Glutamatergic neuron (in vitro differentiated cells): Measurements from ENCODE around the gene CCL25. TPM values are rescaled to one million over a fixed set of nuclear protein-coding genes. Genes with fewer than 3 reads are reported as not detected.

Source experiments
- DNase-seq: peaks from one replicate; pipeline ENCODE4 v3.0.0; 2022
- H3K27ac Mint-ChIP-seq: one replicate; pipeline ENCODE4 v1.8.0; 2020; ENCODE audit warnings: mild to moderate bottlenecking, mixed read lengths, inconsistent platforms; ENCODE audit not compliant: unreplicated experiment
- H3K27me3 Mint-ChIP-seq: one replicate; pipeline ENCODE4 v1.8.0; 2020; ENCODE audit warnings: mild to moderate bottlenecking, moderate library complexity, mixed read lengths, inconsistent platforms; ENCODE audit not compliant: unreplicated experiment
- H3K36me3 Mint-ChIP-seq: one replicate; pipeline ENCODE4 v1.8.0; 2020; ENCODE audit warnings: mild to moderate bottlenecking, mixed read lengths, inconsistent platforms; ENCODE audit not compliant: unreplicated experiment
- H3K4me1 Mint-ChIP-seq: one replicate; pipeline ENCODE4 v1.8.0; 2020; ENCODE audit warnings: mild to moderate bottlenecking, low read depth, mixed read lengths, inconsistent platforms; ENCODE audit not compliant: unreplicated experiment
- H3K4me3 Mint-ChIP-seq: one replicate; pipeline ENCODE4 v1.8.0; 2020; ENCODE audit warnings: mild to moderate bottlenecking, mixed read lengths, inconsistent platforms; ENCODE audit not compliant: unreplicated experiment
- H3K9me3 Mint-ChIP-seq: one replicate; pipeline ENCODE4 v1.8.0; 2020; ENCODE audit warnings: mild to moderate bottlenecking, moderate library complexity, mixed read lengths, inconsistent platforms; ENCODE audit not compliant: unreplicated experiment
- total RNA-seq: library from RNA; stranded (reverse); fragmentation: NEBNext Ultra II Directional; extraction: Animal tissue kit (Norgen Biotek cat#: 25700); gene quantifications from one replicate; pipeline ENCODE4 v1.2.1, GENCODE V29; 2021; ENCODE audit not compliant: unreplicated experiment
- TF ChIP-seq, protein P1 (sequence below): fragments of 200-600 bp; sonication (generic); IDR thresholded peaks from one replicate; pipeline ENCODE4 v1.5.0; 2021; ENCODE audit not compliant: partially characterized antibody, unreplicated experiment

The CCL25 gene
- total RNA-seq, 1 donor from 2014 or later: not detected

GRCh38 chr19:8109890-8110662 is 57.5 kb downstream of the CCL25 start:
- H3K27me3 Mint-ChIP-seq: peaks cover 3% of the 10 kb centered on the region
- H3K4me3 Mint-ChIP-seq: no peak overlapping the region
- peaks cover 4% of the 10 kb centered on the region for H3K36me3 Mint-ChIP-seq
- no peaks in the 10 kb centered on the region for H3K4me1 Mint-ChIP-seq
- no peak for DNase-seq
- TF ChIP-seq, protein P1, sequence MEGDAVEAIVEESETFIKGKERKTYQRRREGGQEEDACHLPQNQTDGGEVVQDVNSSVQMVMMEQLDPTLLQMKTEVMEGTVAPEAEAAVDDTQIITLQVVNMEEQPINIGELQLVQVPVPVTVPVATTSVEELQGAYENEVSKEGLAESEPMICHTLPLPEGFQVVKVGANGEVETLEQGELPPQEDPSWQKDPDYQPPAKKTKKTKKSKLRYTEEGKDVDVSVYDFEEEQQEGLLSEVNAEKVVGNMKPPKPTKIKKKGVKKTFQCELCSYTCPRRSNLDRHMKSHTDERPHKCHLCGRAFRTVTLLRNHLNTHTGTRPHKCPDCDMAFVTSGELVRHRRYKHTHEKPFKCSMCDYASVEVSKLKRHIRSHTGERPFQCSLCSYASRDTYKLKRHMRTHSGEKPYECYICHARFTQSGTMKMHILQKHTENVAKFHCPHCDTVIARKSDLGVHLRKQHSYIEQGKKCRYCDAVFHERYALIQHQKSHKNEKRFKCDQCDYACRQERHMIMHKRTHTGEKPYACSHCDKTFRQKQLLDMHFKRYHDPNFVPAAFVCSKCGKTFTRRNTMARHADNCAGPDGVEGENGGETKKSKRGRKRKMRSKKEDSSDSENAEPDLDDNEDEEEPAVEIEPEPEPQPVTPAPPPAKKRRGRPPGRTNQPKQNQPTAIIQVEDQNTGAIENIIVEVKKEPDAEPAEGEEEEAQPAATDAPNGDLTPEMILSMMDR: no peak
- no peak overlapping the region for H3K27ac Mint-ChIP-seq
- no peaks in the 10 kb centered on the region for H3K9me3 Mint-ChIP-seq

DNA sequence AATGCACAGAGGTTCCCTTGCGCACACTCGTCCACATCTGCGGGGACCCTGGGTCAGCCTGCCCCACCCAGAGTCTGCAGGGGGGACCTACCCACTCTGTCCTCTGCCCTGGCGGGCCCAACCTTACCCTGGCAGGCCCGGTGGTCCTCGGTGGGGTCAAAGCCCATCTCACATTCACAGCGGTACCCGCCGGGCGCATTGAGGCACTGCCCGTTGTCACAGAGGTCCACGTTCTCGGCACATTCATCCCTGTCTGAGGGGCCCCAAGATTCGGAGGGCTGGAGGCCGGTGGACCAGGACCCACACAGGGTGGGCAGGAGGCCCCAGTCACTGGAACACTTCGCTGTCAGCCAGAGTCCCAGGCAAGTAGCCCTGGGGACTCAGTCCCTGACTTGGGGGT is 58.4 kb downstream of the CCL25 start:
- peaks cover 3% of the 10 kb centered on the region for H3K27me3 Mint-ChIP-seq
- no peak for DNase-seq
- no peaks in the 10 kb centered on the region for H3K36me3 Mint-ChIP-seq
- no peak overlapping the region for H3K27ac Mint-ChIP-seq
- H3K4me1 Mint-ChIP-seq: no peaks in the 10 kb centered on the region
- no peaks in the 10 kb centered on the region for H3K9me3 Mint-ChIP-seq
- H3K4me3 Mint-ChIP-seq: no peak overlapping the region
- TF ChIP-seq, protein P1: no peak

- H3K4me3 Mint-ChIP-seq: no peak overlapping the region
- H3K27me3 Mint-ChIP-seq: peaks cover 3% of the 10 kb centered on the region
- peaks cover 2% of the 10 kb centered on the region for H3K9me3 Mint-ChIP-seq
- H3K4me1 Mint-ChIP-seq: no peaks in the 10 kb centered on the region
- H3K36me3 Mint-ChIP-seq: no peaks in the 10 kb centered on the region
- TF ChIP-seq, protein P1: no peak
- H3K27ac Mint-ChIP-seq: no peak overlapping the region
- no peak for DNase-seq
Observed at GRCh38 chr19:8111376-8111775, 58.8 kb downstream of the CCL25 start.

Other genes starting within 250 kb of the CCL25 start
- 36.4 TPM for gene EVI5L, start 222.5 kb upstream of the CCL25 start, total RNA-seq
- 37.4 TPM for gene PRR36, start 178.4 kb upstream of the CCL25 start, total RNA-seq
- gene LRRC8E, start 164.2 kb upstream of the CCL25 start, total RNA-seq: not detected
- 44.2 TPM for gene MAP2K7, start 148.9 kb upstream of the CCL25 start, total RNA-seq
- gene TGFBR3L, start 137.9 kb upstream of the CCL25 start, total RNA-seq: 0.69 TPM
- 18.6 TPM for gene SNAPC2, start 132.4 kb upstream of the CCL25 start, total RNA-seq
- 90.6 TPM for gene CTXN1, start 126.6 kb upstream of the CCL25 start, total RNA-seq
- gene TIMM44, start 109.1 kb upstream of the CCL25 start, total RNA-seq: 109 TPM
- 122 TPM for gene ELAVL1, start 47.1 kb upstream of the CCL25 start, total RNA-seq
- gene FBN3, start 96.8 kb downstream of the CCL25 start, total RNA-seq: 18.3 TPM
- 27.3 TPM for gene CERS4, start 156.6 kb downstream of the CCL25 start, total RNA-seq